Ovary (tissue), 1 donor: ENCODE data around the gene CDC14A.

Experiments
- EP300 ChIP-seq: sonication (generic); formaldehyde crosslinking; IDR thresholded peaks from one replicate; pipeline ENCODE4 v1.6.1; 2017; ENCODE audit warnings: antibody characterized with exemption
- POLR2A ChIP-seq: fragments of 450-650 bp; IDR thresholded peaks from one replicate; pipeline ENCODE4 v1.6.1; 2017; ENCODE audit warnings: antibody characterized with exemption, mild to moderate bottlenecking, moderate library complexity

GRCh38 chr1:100380635-100381034 is 28.3 kb downstream of the CDC14A start:
- TF ChIP-seq EP300 (no peak), POLR2A (no peak)
